HG02943 (cell line): Measurements from ENCODE around the gene PKHD1.

Source experiments
- ATAC-seq: cut with Tn5 transposase; IDR thresholded peaks from one replicate; pipeline ENCODE4 v1.9.1; 2021; ENCODE audit warnings: mild to moderate bottlenecking, low read depth, moderate library complexity; ENCODE audit not compliant: unreplicated experiment

The PKHD1 gene

DNA sequence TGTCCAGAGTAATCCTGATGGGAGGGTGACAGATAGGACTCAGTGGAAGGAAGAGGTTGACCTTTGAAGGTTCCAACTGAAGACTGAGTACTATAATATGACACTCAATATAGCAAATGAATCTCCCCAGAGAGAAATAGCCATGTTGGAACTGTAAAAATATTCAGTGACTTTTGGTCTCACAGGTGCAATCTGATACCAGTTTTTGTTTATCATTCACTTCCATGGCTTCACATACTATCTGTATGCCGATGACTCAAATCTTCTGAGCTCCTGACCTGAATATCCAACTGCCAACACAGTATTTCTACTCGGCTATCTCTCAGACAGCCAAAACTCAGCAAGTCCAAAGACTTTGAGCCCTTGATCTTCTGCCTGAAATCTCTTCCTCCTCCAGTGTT lies 21.8 kb upstream of the PKHD1 start:
- ATAC-seq, result no peak

DNA sequence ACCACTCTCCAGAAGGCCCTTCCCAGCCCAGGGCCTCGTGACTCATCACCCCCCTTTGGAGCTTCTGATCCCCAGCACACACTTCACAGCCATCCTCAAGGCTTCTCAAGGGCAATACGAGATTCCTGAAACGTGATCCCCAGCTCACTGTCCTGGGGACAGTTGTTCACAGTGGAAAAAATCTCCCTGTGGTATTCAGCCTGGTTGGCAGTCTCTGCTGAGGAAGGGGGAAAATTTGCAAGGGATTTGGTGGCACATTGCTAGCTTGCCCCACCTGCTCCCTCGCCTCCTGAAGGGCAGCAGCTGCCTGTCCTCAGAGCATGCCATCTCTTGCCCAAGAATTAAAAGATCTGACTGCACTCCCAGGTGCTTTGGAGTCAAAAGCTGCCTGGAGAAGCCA lies 20.7 kb upstream of the PKHD1 start:
- no peak for ATAC-seq

DNA sequence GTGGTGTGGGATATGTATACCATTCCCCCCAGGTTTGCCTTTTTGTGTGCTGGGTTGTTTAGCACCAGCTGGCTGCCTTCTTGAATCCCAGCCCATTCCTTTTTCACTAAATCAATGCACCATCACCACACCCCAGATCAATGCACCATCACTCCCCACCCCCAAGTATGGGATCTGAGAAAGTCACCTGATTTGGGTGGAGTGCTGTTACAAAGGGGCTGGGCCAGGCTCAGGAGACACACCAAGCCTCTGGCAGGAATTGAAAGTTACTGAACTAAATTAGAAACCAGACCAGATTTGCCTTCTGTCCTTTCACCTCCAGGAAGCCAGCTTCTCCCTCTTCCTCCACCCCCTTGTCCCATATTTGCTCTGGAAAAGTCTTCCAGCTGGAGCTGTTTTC lies 19.6 kb upstream of the PKHD1 start:
- ATAC-seq, result no peak

DNA sequence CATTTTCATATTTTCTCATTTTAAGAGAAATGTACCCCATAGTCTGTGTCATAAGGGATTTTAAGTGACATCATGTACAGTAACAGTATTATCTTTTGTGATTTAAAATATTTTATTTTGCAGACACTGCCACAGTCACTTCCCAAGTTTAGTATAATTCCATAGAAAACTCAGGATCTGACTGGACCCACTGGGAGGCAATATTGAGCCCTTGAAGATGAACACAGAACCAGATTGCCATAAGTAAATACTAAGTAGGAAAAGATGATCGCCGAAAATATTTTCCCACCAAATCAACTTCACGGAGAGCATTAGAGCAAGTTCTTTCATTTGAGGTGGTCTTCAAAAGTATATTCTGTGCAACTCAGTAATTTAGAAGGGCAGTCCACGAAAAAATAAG lies 17.6 kb upstream of the PKHD1 start:
- ATAC-seq, result no peak

DNA sequence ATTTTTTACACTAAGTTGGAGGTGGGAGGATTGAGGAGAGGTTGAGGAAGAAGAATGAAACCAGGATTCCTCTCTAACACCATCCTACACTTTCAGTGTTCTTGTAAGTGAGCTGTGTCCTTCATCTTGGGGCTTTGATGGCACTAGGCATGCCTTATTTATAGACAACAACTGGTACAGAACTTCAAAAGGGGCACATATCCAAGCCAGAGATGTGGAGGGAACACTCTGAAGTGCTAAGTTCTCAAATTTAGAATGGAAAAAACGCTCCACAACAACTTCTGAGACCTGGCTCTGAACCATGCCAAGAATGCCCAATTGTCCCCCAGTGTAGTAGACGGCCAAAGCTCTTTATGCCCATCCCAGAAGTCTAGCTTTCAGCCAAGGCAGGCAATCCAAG lies 16.2 kb upstream of the PKHD1 start:
- no peak for ATAC-seq

DNA sequence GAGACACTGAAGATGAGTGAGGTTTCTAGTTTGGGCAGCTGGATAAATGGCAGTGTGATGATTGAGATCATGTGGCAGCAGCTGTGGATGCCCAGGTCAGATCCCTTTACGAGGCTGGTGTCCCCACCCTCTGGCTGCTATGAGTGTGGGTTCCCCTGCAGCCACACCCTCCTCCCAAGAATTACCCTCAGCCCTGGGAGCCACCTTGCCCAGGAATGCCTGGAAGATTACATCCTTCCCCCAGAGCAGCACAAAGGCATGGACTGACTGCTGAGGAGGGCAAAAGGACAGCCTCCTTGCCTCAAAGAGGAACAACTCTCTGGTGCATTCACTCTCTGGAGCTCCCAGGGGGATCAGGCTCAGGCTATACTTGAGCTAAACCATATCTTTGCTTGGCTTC lies 15.0 kb upstream of the PKHD1 start:
- ATAC-seq, result no peak

DNA sequence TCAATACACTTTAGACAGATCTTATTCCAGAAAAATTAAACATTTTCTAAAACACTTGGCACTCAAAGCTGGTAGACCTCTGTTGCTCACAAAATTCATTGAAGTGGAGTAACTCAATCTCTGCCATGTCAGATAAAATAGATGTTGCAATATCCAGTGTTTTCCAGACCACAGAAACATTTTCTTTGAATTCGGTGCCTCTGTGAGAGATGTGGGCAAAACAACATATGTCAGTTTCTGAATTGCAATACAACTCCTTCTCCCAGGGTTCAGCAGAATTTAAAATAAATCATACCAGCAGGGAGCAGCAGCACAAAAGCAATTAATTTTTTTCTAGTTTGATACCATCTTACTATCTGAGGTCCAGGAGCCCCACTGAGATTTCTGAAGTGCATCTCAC lies 11.3 kb upstream of the PKHD1 start:
- no peak for ATAC-seq

DNA sequence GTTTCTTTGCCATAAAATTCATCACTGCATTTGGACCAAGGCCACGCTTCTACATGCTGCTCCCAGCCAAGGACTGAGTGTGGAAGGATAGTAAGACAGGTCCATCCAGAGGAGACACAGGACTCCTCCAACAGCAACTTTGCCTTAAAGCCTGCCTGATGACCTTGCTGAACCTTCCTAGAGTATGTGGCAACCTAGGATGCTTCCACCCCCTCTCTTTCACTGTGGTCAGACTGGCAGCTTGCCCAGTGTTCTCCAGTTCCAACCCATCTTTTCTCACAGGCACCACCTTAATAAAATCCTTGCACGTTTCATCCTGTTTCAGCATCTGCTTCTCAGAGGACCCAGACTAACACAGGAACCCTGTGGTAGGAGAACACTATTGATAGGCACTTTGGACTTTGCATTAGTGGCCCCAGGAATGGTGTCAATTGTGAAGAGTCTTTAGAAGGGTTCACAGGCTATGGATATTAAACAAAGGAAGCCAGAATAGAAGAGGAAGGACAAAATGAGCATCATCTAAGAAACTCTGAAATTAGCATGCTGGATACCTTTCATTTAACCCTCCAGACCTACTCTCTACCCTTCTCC lies 2.4 kb upstream of the PKHD1 start:
- ATAC-seq, result no peak

DNA sequence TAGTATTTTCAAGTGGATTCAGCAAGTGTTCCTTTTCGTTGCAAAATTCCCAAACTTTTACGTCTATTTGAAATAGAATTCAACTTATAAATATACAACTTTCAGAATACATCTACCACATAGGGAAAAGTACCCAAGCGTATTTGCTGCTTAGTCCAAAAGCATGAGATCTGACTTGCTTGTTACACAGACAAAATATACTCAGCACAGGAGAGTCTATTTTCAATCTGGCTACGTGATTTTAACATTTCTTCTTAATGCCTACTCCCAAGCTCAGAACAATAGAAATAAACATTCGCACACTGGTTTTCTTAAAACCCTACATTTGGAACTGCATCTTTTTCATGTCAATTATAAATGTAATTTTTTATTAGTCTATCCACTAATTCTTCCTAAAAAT lies 672 bp downstream of the PKHD1 start:
- no peak for ATAC-seq

DNA sequence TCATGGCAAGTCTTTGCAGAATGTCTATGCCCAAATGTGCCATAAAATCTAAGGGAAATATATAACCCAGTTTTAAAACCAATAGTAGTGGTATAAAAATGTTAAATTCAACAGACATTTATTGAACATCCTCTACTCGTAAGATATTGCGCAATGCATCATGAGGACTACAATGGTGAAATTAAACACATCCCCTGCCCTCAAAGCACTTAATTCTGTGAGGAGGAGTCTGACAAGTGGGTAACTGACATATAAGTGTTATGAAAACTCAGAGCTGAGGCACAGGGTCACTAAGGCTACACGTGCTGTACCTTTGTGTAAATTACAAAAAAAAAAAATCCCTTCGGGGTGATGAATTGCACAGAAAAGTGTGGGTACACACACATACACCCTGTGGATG lies 6.2 kb downstream of the PKHD1 start:
- ATAC-seq, result no peak

DNA sequence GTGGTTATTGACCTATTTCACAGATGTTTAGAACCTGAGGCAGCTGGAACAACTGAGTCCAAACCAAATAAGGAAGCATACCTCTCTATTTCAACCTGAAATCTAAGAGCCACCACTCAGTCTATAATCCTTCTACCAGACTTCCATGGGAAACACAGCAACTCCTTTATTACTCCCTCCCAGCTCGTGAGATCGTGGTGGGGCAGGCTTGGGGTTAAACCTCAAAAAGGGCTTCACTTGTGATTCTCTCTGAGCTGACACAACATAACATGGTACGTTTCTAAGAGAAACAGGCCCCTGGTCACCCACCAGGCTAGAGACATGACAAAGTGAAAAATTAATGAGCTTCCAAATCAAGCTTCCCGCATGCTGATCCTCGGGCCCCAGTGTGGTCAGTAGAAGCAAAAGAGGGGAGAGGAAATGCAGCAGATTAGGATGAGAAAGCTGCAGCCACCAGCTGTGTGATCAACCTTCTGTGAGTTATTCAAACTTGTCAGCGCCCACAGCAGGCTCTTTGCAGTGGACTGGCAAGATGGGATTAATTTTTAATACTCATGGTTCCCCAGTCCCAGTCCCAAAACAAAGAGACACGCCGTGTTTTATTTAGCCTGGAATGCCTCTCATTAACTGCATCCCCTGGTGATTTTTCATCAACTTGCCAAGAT lies 9.3 kb downstream of the PKHD1 start:
- no peak for ATAC-seq

DNA sequence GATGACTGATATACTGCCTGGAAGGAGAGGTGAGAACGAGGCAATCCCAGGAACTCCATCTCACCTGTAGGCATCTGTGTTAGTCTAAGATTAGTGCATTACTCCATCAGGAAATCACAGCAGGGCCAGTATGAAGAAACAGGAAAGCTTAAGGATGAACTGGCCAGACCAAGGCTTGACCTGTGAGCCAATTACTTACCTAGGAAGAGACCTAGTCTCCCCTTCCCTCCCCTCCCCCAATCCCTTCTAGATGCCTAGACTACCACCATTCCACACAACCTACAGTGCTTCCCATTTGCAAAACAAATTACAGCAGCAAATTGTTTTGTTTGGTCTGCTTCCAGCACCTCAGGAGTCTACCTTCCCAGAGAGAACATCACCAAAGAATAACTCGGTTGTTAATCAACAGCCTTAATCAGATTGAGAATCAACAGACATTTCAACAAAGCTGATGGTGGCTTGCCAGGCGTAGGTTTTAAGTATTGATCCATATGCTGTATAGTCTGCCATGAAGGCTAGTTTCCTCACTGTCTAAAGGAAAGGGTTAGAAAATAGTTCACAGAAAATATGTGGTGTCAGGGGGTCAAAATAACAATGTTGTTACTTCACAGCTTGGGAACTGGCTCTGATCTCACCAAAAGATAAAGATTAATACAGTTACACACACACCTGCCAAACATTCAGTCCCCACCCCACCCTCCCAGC lies 10.1 kb downstream of the PKHD1 start:
- no peak for ATAC-seq

DNA sequence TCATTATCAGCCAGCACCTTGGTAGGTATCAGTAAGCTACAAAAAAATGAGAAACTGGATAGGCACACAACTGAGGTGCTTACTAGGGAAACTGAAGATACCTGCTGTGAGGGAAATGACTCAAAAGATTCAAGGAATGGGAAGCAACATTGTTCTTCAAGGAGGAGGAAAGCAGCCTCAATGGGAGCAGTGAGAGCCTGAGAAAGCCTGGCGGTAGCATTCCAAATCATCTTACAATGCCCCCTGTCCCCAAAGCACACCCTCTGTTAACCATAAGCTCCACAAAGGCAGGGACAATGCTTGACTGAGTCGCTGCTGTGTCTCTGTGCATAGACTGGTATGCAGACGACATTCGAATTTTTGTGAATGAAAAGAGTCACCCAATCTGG lies 10.6 kb downstream of the PKHD1 start:
- no peak for ATAC-seq

DNA sequence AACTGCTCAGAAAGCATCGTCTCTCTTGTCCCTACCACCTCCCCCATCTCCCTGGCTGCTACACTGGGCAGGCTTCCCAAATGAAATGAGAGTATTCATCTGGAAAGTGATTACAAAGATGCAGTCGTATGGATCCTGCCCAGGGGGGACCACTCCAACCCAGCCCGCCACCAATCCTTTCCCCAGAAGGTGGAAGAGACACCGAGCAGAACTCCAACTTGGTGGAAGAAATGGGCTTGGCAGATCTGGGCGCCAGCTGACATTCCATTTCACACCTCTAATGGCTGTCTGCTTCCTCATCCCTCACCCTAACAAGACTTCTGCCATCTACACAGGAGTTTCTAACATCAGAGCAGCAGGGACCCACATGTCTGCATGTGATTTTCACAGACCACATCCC lies 12.7 kb downstream of the PKHD1 start:
- no peak for ATAC-seq

DNA sequence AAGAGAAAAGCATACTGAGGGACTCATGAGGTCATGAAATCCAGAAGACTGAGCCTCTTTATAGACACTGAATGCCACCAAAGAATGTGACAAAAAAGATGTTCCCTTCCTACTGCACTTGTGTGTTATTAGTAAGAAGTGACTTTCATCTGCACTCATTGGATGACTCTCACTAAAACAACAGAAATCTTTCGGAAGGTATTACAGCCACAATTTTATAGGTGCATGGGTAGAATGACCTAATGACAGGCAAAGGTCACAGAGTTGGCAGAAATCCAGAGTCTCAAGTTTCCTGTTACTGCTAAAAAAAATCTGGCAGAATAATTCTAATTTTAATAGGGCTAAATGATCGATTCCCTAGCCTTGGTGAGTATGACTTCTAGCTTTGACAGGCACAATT lies 13.3 kb downstream of the PKHD1 start:
- ATAC-seq, result no peak

DNA sequence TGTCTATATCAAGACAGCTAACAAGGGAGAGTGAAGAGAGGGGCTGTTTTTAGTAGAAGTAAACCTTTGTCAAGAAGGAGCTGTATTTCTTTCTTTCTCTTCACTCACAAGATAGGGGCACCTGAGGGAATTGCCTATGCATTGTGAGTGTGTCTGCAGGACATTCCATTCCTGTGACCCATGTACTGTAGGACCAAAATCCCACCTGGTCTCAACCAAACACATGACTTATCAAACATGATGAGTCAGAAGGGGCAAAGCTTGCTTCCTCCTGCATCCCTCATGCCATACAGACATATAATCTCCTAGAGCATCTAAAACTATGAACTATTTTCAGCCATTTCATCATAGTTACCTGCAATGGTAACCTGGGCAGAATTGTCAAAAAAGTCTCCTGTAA lies 21.8 kb downstream of the PKHD1 start:
- ATAC-seq, result no peak

DNA sequence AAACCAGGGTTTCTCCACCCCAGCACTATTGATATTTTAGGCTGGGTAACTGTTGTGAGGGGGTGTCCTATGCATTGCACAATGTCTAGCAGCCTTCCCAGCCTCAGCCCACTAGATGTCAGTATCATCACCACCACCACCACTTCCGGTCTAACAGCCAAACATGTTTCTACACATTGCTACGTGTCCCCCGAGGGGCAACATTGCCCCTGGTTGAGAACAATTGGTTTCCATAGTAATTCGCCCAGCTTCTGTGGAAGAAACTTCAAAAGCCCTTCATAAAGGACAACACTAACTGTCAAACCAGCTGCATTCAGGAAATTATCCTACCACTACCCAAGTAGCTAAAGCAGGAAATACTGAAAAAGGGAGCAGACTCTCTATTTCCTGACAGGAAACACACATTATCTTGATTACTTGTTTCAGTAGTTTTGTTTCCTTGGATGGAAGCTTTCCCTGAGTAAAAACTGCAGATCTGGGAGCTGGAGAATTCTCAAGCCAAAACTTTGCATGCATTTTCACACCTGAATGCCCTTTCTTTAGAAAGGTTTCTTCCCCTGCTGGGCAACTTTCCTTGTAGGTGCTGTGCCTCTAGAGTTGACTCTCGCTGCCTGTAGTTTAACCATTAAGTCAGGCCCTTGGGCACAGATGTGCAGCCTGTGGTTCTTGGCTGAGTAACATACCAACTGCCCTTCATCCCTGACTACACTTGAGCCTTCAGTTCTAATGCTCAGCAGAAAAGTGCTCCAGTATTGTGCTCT lies 23.6 kb downstream of the PKHD1 start:
- ATAC-seq, result peak; percentile 99

DNA sequence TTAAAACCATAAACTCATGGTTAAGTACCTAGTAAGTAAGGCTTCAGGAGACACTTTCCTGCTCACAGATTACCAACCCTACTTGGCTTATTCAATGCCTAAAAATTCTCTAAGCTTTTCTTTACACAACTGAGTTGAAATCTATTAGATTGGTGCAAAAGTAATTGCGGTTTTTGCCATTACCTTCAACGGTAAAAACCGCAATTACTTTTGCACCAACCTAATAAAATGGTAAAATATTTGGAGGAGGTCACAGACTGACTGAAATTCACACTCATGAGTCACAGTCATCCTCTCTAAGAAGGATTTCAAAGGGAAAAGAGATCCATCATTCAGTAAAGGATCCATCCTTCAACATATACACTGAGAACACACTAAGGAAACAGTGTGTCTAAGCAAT lies 25.9 kb downstream of the PKHD1 start:
- no peak for ATAC-seq

DNA sequence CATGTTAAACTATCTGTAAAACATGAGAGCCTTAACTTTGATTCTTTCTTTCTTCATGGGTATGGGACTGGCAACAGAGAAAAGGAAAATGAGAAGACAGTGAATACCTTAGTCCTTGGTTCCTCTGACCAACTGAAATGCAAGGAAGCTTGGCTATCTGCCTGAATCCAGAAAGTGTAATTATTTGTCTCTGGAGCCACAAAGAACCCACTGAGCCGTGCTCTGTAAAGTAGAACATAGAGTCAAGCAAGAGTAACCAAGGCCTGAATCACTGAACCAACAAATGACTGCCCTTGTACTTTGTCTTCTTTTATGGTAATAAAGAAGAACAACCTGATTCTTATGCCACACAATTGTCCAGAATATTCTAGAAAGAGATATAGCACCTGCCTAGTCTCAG lies 27.6 kb downstream of the PKHD1 start:
- no peak for ATAC-seq

DNA sequence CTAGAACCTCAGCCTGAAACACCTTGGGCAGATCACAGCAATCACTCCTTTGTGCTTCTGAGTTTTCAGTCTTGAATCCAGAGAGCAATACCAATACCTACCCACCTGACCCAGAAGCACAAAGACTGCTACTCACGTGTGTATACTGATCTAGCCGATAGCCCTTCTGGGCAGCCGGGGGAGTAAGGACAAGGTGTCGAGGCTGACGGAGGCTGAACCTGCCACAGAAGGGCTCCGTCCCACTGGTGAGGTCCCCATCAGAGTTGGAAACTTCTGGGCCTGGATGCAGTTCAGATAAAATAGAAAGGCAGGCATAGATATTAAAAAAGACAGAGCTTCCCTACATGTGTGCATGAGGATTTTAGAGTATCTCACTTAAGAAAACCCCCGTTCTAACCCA lies 32.0 kb downstream of the PKHD1 start:
- no peak for ATAC-seq

DNA sequence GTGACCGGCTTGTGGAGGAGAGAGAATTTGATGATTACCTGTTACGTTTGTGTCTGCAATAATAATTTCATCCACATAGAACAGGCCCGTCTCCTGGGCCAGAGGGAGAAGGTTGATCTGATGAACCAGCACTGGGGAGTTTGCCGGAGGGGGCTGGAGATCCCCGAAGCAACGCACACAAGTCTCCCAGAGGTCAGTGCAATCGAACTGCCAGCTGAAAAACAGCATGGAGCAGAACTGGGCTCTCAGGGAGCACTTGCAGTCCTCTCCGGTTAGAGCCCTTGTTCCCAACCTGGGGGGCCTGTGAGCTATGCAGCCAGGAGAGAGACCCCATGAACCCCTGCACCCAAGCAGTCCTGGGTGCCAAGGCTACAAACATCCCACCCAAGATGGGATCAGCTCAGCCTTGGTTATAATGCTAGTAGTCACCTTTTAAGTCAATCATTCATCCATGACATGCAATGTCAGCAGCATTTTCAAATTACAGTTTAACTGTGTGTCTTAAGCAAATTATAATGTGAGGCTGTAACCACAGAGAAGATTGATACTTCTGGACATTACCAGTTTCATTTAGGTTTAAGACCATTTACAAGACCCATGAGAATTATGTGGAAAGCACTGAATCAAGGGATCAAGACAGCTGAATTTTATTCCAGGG lies 34.2 kb downstream of the PKHD1 start:
- no peak for ATAC-seq
